Spleen (tissue), 3 donors: ENCODE measurements around the gene NR2E3.

ENCODE experiments used
- POLR2A ChIP-seq, 3 donors: fragments of 450-650 bp; IDR thresholded peaks; one replicate each; pipeline ENCODE4 v1.5.1; 2017; ENCODE audit warnings: antibody characterized with exemption in 3 of 3, mild to moderate bottlenecking in 1 of 3
- POLR2AphosphoS5 ChIP-seq, 3 donors: sonication (generic); formaldehyde crosslinking; IDR thresholded peaks; one replicate each; pipeline ENCODE4 v1.5.1; 2017; ENCODE audit warnings: antibody characterized with exemption in 3 of 3

DNA sequence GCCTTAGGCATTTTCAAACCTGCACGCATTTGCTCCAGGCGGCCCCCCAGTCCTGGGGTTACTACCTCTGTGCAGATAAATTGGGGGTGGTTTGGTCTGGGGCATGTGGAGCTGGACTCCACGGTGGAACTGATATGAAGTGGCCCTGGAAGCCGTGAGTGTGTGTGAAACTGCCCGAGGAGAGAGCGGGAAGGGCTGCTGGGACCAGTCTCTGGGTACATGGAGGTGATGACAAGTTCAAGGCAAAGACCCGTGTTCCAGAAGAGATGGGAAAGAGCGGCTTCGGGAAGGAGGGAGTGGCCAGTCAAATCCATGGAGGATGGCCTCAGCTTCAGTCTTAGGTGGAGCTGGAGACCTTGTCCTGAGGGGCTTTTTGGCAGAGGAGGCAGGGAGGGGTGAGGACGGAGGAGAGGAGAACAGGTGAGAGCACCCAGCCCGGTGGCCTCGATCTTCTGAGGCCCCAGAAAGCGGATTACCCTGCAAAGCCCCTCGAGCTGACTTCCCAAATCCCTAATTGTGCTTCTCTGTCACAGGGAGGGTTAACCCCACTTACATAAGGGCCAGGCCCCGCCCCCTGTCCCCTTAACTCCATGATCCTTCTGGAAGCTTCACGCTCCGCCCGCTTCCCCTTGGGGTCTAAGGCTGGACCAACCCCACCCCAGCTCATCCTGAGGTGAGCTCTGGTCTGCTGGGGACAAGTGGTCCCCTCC, 1.9 kb upstream of the NR2E3 start:
- TF ChIP-seq POLR2A (IDR thresholded peaks at IDR 0.05) (no peak), POLR2AphosphoS5 (IDR thresholded peaks at IDR 0.05) (no peak)
